Muscle layer of colon (tissue), 2 donors: Measurements from ENCODE around the gene HRAS.

ENCODE experiments used
- H3K27ac ChIP-seq: one replicate; pipeline ENCODE4 v1.7.0; 2013; ENCODE audit warnings: low read depth, mild to moderate bottlenecking, low read length, moderate library complexity
- H3K27me3 ChIP-seq, 2 donors: one replicate each; pipeline ENCODE4 v1.7.0; 2013; ENCODE audit warnings: low read length in 2 of 2, mild to moderate bottlenecking in 2 of 2; ENCODE audit not compliant: insufficient read depth in 2 of 2, control insufficient read depth in 1 of 2
- H3K36me3 ChIP-seq: one replicate; pipeline ENCODE4 v1.7.0; 2013; ENCODE audit warnings: mild to moderate bottlenecking, low read length; ENCODE audit not compliant: insufficient read depth
- H3K4me1 ChIP-seq: one replicate; pipeline ENCODE4 v1.7.0; 2013; ENCODE audit warnings: mild to moderate bottlenecking, low read length; ENCODE audit not compliant: insufficient read depth
- H3K4me3 ChIP-seq, 2 donors: one replicate each; pipeline ENCODE4 v1.7.0; 2013; ENCODE audit warnings: low read length in 2 of 2, low read depth in 1 of 2, mild to moderate bottlenecking in 1 of 2, moderate library complexity in 1 of 2
- H3K9ac ChIP-seq: one replicate; pipeline ENCODE4 v1.7.0; 2013; ENCODE audit warnings: low read length
- H3K9me3 ChIP-seq: one replicate; pipeline ENCODE4 v1.7.0; 2013; ENCODE audit warnings: mild to moderate bottlenecking, low read length
- donor health status: abdominal sarcoma.
- donor health status: Adenocarcinoma of cecum.

HRAS gene

DNA sequence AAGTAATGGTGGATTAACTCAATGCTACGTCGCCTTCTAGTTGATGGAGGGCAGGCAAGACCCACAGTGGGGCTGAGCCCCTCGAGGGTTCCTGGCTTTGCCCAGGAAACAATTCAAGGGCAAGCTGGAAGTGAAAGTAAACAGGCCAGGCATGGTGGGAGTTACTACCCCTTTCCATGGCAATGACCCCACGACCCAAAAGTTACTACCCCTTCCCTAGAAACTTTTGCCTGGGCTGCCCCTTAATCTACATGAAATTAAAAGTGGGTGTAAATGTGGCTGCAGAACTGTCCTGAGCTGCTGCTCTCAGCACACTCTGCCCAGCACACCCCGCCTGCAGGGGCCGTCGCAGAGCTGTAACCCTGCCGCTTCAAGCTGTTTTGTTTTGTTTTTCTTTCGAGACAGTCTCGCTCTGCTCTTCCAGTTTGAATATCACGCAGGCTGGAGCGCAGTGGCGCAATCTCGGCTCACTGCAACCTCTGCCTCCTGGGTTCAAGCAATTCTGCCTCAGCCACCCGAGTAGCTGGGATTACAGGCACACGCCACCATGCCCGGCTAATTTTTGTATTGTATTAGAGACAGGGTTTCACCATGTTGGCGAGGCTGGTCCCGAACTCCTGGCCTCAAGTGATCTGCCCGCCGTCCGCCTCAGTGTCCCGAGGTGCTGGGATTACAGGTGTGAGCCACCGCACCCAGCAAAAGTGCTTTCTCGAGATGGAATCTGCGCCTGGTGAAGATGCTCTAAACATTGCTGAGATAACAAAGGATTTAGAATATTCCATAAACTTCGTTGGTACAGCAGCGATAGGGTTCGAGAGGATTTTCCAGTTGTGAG, 22.4 kb downstream of the HRAS start:
- Histone ChIP-seq H3K9ac (no peak overlapping the region), H3K27me3 (no peaks in the 10 kb centered on the region), H3K9me3 (no peaks in the 10 kb centered on the region), H3K36me3 (no peaks in the 10 kb centered on the region), H3K4me3 (no peak overlapping the region), H3K27ac (no peak overlapping the region), H3K4me1 (peaks cover 2% of the 10 kb centered on the region)

GRCh38 chr11:508956-509355, 26.4 kb downstream of the HRAS start:
- H3K9me3 ChIP-seq = no peaks in the 10 kb centered on the region
- no peak overlapping the region for H3K27ac ChIP-seq
- no peaks in the 10 kb centered on the region for H3K36me3 ChIP-seq
- no peaks in the 10 kb centered on the region for H3K27me3 ChIP-seq
- H3K4me1 ChIP-seq = peaks cover 22% of the 10 kb centered on the region
- H3K9ac ChIP-seq = no peak overlapping the region
- no peak overlapping the region for H3K4me3 ChIP-seq

DNA sequence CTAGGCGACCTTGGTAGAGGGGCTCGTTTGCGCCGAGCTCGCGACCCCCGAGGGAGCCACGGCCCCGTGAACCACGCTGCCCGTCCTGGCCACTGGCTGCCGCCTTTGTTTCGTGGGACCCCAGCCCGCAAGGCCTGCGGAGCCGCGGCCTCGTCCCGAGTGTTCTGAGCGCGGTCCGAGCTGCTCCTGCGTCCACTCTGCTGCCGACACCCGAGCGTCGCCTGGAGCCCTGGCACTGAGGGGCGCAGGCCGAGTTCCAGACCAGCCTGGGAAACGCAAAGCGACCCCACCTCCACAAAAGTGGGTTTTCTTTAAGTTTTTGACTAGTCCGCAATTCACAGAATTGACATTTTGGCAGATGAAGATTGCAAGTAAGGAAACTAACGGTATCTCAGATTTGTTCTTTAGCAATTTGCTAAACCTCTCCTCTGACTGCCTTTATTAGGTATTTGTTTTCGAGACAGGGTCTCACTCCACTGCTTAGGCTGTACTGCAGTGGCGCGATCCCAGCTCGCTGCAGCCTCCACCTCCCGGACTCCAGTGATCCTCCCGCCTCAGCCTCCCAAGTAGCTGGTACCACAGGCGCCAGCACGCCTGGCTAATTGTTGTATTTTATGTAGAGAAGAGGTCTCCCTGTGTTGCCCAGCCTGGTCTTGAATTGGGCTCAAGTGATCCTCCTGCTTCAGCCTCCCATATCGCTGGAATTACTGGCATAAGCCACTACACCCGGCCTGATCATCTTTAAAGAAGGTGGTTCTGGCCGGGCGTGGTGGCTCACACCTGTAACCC, 27.5 kb downstream of the HRAS start:
- Histone ChIP-seq H3K9ac (peak overlapping the region; percentile 49), H3K4me1 (peaks cover 26% of the 10 kb centered on the region), H3K9me3 (no peaks in the 10 kb centered on the region), H3K27ac (peak overlapping the region; percentile 76), H3K36me3 (no peaks in the 10 kb centered on the region), H3K4me3 (peak overlapping the region; percentile 25 to 53), H3K27me3 (no peaks in the 10 kb centered on the region)

GRCh38 chr11:506995-507726, 28.2 kb downstream of the HRAS start, which contains the start of gene RNH1:
RNH1 (minus strand) TSS chr11:507242; CDS start chr11:502162, 5,080 bp downstream.
- peaks cover 26% of the 10 kb centered on the region for H3K4me1 ChIP-seq

DNA sequence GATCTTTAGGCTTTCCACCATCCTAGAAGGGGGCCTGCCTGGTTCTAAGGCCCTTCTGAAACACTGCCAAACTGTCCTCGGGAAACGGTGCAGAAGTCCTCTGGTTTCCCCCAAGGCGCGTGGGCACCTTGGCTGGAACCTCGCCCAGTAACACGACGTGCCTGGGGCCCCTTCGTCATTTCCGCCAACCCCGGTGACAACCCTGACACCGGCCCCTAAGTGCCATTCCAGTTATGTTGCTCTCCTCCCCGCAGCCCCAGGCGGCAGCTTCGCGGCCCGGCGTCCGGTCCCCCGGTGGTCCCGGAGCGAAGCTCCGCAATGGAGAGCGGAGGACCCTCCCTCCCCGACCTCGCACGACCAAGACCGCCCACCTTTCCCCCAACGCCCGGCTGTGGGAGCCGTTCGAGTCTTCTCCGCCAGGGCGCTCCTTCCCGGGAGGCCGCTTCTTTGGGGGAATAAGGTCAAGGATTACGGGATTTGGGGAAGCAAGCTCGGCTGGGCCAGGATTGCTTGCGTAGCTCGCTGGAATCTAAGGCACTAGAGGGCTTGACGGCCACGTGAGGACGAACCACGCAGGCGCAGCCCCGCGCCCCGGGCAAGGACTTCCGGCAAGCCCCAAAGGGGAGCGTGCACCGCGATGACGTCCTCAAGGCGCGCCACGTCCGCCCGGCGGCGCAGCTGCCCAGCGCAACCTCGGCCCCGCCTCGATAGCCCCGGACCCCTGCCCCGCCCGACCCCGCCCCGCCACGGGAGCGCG, 29.0 kb downstream of the HRAS start:
- H3K9me3 ChIP-seq = no peaks in the 10 kb centered on the region

More at GRCh38 chr11:506995-507726, 28.2 kb downstream of the HRAS start, which contains the start of gene RNH1:
- peak within 1 kb of the TSS; percentile 100 for H3K27ac ChIP-seq
- H3K9ac ChIP-seq = peak within 1 kb of the TSS; percentile 84
- H3K4me3 ChIP-seq = peak within 1 kb of the TSS; percentile 86 to 96
- H3K27me3 ChIP-seq = no peaks in the 10 kb centered on the region
- no peaks in the 10 kb centered on the region for H3K9me3 ChIP-seq
- no peaks in the 10 kb centered on the region for H3K36me3 ChIP-seq

GRCh38 chr11:504994-505344, 30.4 kb downstream of the HRAS start:
- H3K9me3 ChIP-seq = no peaks in the 10 kb centered on the region
- H3K36me3 ChIP-seq = peaks cover 16% of the 10 kb centered on the region
- peaks cover 26% of the 10 kb centered on the region for H3K4me1 ChIP-seq
- H3K27ac ChIP-seq = peak overlapping the region; percentile 70
- peak overlapping the region; percentile 69 to 96 for H3K4me3 ChIP-seq
- no peak overlapping the region for H3K9ac ChIP-seq
- H3K27me3 ChIP-seq = no peaks in the 10 kb centered on the region

More for the DNA sequence above, 29.0 kb downstream of the HRAS start:
- Histone ChIP-seq H3K9ac (peak overlapping the region; percentile 84), H3K4me3 (peak overlapping the region; percentile 86 to 96), H3K4me1 (peaks cover 26% of the 10 kb centered on the region), H3K36me3 (peaks cover 1% of the 10 kb centered on the region), H3K27ac (peak overlapping the region; percentile 100), H3K27me3 (no peaks in the 10 kb centered on the region)

DNA sequence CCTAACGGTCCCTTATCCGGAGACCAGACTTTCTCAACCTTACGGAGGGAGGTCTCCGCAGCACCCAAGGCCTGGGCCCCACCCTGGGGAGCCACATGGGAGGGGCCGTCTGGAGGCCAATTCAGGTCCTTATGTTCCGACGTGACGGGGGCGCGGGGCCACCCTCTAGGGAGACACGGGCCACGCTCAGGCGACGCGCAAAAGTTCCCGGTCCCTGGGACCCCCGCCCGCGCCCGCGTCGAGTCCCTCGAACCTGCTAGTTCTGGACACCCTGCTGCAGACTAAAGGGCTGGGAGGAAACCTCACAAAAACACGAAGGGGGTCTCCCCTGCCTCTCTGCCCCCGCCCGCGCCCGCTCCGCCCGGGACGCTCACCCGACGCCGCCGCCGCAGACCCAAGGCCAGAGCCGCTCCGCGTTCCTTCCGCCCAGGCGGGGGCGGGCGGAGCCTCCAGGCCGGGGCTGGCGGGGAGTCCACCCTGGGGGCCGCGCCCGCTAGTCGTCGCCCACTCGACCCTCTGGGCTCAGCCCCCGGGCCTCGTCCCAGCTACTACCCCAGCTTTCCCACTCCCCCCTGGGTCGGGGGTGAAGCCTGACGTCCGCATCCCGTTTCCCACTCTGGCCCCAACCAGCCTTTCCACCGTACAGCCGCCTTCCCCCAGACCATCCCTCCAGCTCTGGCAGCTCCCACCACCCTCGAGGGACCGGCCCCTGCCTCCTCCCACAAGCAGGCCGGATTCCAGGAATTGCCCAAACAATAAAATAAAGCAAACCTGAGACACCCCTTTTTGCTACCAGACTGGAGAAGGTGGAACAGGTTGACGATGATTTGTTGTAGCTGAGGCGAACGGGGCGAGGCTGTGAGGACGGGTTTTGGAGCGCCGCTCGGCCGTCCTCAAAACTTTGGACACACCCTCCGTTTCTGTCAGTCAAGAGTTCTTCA, 31.1 kb downstream of the HRAS start:
- peak overlapping the region; percentile 38 for H3K9ac ChIP-seq
- H3K9me3 ChIP-seq = no peaks in the 10 kb centered on the region
- peaks cover 26% of the 10 kb centered on the region for H3K4me1 ChIP-seq
- H3K27ac ChIP-seq = peak overlapping the region; percentile 70
- H3K36me3 ChIP-seq = peaks cover 22% of the 10 kb centered on the region
- no peaks in the 10 kb centered on the region for H3K27me3 ChIP-seq
- H3K4me3 ChIP-seq = peak overlapping the region; percentile 69 to 96

GRCh38 chr11:503179-503981, 32.0 kb downstream of the HRAS start:
- Histone ChIP-seq H3K9me3 (no peaks in the 10 kb centered on the region), H3K9ac (peak overlapping the region; percentile 38), H3K36me3 (peaks cover 31% of the 10 kb centered on the region), H3K27me3 (no peaks in the 10 kb centered on the region), H3K4me3 (peak overlapping the region; percentile 69 to 96), H3K27ac (peak overlapping the region; percentile 70), H3K4me1 (peaks cover 26% of the 10 kb centered on the region)

DNA sequence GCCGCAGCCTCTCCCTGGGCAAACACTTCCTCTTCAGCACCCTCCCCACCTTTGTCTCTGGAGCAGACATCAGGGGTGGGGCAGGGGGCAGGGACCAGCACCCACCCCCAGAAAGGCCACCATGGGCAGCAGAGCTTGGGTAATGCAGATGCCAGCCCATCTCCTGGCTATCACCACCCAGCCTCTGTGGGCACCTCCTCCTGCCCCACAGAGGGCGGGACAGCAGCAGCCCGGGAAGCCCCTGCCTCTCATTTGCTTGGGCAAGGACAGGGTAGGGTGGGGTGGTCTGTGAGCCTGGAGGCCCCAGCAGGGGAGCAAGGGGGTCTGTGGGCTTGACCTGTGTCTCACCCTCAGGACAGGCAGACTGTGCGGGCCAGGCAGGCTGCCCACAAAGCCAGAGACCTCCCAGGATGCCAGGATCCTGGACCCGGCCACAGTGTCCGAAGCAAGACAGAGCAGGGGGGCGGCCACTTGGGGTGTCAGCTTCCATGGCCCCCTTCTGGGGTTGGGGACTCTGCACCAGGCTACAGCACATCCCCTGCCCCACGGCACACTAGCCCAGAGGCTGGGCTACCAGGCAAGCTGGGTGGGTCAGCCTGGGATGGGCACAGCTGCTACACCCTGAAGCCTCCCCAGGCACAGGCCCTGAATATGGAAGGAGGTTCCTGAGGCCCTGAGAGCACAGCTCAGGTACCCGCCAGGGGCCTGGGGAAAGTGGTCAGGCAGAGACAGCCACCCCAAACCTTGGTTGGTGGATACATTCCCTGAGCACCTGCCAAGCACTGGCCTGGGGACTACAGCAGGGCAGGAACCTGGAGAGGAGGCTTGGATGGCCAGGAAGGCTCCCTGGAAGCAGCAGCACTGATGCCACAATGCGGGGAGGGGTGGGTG, 32.8 kb downstream of the HRAS start:
- H3K4me3 ChIP-seq = no peak overlapping the region
- H3K36me3 ChIP-seq = peaks cover 39% of the 10 kb centered on the region
- H3K4me1 ChIP-seq = peaks cover 21% of the 10 kb centered on the region
- no peaks in the 10 kb centered on the region for H3K27me3 ChIP-seq
- no peaks in the 10 kb centered on the region for H3K9me3 ChIP-seq
- no peak overlapping the region for H3K27ac ChIP-seq
- H3K9ac ChIP-seq = no peak overlapping the region
